HS-5 (cell line): ENCODE results near the gene KISS1.

Experiments used
- DNase-seq: peaks from one replicate; pipeline ENCODE4 v3.0.0-alpha.2; 2012; ENCODE audit warnings: low read depth

The KISS1 gene

DNA sequence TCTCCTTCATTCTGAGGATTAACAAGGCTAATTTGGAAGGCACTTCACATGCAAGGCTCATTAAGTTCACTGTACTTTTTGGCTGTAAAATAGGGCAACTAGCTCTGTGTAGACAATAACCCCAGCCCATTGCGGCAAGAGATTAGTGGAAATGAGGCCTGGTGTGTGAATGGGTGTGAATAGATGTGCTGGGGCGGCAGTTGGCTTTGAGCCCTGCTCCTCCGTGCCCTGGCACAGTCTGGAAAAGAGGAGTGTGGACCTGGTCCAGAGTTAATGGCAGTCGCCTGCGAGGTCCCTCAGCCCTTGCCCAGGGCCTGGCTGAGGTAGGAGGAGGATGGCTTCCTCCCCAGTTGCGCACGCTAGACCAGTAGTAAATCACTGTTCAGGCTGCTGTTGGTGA, 4.8 kb downstream of the KISS1 start:
- DNase-seq: no peak

DNA sequence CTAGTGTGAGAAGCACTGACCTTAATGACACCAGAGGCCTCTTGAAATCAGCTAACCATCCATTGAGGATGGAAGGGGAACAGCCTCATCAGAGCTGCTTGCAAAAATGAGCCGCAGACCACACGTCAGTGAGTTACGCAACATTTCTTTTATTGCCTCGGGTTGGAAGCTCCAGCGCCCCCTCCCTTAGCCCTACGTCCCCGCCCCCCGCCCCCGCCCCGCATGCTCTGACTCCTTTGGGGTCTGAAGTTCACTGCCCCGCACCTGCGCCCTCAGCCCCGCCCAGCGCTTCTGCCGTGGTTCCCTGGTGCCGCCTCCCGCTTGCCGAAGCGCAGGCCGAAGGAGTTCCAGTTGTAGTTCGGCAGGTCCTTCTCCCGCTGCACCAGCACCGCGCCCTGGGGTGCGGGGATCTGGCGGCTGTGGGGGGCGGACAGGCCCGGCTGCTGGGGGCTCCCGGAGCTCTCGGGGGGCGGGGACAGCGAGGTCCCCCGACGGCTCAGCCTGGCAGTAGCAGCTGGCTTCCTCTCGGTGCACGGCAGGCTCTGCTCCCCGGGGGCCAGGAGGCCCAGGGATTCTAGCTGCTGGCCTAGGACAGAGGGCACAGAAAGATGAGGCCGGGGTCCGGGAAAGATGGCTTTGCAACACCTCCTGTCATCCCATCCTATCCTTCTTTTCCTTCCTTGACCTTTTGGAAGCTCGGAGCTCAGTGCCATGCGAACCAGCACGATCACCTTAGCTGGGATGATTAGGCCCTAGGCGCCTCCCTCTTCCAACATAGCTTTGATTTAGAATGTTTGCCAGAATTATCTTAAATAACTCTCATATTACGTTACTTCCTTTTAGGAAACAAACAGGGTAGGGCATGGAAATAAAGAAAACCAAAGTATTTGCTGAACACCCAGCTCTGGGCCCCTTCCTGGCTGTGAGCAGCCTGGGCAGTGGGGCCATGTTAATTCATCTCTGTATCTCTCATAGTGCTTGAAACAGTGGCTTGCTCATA, 5.8 kb downstream of the KISS1 start:
- no peak for DNase-seq

DNA sequence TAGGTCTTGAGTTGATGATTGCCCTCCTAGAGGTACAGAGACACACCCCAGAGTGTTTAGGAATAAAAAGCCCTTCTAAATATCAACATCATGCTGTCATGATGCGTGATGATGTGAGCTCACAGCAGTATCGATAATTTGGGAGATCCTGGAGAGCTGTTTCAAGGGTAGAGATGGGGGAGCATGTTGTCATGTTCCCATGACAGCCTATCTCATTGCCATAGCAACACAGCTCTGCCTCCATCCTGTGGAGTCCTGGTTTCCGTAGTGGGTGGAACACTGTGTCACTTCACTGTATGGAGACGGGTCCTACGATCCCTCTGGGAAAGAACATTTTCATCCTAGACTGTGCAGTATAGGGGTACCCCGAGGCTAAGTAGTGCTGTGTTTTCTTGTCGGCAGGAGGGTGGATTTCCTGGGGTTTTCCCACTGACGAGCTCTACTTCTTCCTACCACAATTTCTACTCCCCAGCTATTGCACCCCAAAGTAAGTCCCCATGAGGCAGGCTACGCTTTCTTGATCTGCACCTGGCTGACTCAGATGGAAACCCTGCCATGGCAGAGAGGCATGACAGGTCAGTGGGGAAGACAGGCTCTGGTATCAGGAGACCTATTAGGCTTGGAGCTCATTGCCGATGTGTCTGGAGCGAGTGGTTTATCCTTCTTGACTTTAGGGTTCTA, 7.2 kb downstream of the KISS1 start:
- no peak for DNase-seq

DNA sequence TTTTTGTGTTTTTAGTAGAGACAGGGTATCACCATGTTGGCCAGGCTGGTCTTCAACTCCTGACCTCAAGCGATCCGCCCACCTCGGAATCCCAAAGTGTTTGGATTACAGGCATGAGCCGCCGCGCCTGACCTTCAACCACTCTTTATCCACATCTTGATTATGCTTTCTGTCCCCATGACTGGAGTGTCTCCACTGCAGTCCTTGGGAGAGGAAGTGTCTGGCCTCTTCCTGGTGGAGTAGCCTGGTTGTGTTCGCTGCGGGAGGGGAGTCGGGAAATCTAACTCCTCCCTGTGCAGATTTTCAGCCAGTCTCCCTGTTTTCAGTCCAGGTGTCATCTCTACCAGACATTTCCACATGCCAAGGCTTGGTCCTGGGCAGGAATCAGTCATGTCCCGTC, 9.7 kb downstream of the KISS1 start:
- DNase-seq: no peak

DNA sequence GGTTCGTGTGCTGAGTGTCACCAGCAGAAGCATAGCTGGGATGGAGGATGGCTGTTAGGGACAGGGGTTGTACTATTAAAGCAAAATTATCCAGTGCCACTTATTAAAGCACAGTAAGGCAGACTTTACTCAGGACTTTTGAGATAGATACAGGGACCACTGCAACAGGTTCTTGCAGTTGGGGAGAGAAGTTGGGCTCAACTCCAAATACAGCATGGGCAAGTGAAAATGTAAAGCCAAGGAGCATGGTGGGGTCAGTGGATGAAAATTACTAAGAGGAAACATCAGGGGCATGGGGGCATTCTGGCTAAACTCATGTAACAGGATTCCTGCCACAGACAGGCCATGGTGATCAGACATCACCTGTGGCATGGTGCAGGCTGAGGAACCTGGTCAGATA, 15.2 kb downstream of the KISS1 start:
- DNase-seq: no peak

DNA sequence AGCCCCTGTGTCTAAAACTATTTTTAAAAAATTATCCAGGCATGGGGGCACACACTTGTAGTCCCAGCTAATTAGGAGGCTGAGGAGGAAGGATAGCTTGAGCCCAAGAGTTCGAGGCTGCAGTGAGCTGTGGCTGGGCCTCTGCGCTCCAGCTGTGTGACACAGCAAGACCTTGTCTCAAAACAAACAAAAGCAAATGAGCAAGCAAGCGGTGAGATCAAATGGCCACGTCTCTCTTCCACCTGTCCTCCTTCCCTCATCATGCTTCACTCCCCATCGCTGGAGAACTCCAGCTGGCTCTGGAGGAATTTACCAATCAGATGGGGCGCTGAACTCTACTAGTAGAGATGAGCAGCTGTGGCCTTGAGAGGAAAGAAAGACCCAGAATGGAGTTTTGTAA, 16.2 kb downstream of the KISS1 start:
- no peak for DNase-seq

DNA sequence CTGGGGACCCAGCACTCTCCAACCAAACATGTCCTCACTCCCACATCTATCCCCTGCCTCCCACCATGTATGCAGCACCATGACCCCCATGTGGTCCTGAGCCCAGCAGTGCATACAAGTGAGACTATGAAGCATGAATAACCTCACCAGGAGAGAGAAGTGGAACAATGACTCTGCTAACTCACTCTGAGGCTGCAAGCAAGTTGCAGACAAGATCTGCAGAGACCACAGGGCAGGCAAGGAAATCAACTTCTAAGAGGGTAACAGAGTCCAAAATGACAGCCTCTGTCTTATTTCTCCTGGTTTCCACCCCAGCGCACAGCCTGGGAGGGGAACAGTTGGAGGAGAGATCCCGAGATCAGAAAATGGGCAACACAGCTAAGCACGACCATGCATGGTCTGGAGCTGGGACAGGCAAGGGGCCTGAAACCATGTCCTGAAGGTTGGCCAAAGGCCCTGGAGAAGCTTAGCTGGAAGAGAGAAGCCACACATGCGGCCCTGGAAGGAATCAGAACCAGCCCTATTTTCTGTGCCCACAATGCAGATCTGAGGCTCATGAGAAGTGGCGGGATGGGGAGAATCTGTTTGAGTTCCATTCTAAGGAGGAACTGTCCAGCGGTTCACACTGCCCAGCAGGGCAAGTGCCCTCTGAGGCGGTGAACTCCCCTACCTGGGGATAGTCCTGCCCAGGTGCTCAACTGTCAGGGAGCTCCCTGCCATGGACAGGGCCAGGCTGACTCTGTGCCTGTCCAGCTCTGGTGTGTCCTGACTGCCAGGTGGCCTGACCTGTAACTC, 17.6 kb downstream of the KISS1 start:
- DNase-seq: no peak

DNA sequence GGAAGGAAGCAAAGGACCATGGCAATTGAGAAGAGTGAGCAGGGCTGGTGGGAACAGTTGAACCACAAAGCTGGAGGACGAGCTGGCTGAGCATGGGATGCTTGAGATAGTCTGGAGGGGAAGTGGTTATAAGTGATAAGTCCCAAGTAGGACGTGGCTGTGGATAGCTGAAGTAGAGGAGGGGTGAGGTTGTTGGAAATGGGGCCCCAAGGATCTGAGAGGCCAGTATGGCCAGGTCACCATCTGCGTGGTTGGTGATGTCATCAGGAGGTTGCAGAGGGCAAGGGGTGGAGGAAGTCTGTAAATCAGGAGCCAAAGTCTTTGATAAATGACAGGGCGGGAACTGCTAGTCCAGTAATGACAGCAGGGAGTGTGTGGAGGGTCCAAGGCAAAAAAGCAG, 19.2 kb downstream of the KISS1 start:
- peak; percentile 18 for DNase-seq

DNA sequence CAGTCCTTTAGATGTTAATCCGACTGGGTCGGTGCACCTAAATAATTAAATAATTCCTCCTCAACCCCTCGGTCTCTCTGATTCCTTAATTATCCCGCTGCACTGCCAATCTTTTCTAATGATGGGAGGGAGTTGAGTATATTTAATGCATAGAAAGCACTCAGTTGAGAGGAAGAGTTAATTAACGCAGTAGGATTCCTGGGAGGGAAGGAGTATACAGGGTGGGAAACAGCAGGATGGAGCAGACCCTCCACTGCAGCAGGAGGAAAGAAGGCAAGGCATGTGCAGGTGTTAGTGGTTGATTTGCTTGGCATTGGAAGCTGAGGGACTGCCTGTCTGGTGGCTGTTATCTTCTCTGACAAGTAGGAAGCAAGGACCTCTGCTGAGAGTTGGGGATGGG, 20.2 kb downstream of the KISS1 start:
- DNase-seq: no peak

DNA sequence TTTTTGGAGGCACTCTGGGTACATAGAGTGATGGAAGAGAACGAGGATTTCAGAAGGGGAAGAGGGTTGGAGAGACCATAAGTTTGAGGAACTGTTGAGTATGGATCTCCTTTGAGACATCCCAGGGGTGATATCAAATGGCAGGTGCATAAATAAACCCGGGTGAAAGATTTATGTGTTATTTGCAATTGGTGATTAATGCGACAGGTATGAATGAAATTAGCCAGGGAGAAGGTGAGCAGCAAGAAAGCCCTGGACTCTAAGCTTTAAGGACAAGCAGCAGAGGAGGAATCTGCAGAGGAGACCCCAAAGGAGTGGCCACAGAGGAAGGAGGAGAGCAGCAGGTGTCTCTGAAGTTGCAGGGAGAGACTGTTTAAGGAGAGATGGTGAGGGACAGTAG, 21.3 kb downstream of the KISS1 start:
- no peak for DNase-seq

DNA sequence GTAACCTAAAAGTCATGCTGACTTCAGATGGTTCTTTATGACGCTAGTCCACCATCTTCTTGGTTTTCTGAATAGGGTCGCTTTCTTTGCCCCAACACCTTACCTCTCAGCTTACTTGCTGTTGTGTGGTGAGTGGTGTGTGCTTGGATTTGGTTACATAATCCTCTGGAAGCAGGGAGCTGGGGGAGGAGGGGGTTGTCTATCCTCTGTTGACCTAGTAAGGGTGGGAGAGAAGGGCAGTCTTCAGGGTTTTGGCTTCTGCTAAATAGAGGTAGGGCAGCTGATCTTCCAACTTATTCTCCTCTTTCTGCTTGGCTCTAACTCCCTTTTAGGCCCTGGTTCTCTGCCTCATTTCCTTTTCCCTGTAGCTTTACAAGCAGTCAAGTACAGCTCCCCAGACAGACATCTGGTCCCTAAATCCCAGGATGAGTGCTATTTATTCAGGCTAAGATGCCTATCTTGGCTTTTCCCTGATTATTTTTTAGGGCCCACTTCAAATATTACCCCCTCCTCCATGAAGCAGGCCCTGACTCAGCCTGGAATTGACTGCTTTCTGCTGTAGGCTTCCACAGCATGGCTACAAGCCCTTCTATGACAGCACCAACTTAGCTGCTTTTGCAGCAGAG, 23.8 kb downstream of the KISS1 start:
- no peak for DNase-seq

DNA sequence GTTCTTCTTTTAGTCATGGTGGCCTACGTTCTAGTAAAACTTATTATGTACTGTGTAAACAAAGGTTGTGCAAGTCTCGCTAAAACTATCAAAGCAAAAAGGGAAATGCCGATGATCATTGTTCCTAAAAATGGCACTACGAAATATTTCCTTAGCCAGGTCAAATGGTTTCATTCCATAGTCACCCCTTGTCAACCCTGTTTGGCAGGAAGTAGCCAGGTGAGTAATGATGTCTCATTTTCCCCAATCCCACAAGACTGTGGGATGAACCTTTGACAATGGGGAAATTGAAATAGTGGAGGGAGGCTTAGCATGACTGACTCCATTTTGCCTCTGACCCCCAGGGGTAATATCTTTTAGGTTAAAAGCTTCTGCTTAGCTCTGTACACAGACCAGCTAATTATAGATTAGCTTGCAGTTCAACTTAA, 24.5 kb downstream of the KISS1 start:
- peak; percentile 91 for DNase-seq

DNA sequence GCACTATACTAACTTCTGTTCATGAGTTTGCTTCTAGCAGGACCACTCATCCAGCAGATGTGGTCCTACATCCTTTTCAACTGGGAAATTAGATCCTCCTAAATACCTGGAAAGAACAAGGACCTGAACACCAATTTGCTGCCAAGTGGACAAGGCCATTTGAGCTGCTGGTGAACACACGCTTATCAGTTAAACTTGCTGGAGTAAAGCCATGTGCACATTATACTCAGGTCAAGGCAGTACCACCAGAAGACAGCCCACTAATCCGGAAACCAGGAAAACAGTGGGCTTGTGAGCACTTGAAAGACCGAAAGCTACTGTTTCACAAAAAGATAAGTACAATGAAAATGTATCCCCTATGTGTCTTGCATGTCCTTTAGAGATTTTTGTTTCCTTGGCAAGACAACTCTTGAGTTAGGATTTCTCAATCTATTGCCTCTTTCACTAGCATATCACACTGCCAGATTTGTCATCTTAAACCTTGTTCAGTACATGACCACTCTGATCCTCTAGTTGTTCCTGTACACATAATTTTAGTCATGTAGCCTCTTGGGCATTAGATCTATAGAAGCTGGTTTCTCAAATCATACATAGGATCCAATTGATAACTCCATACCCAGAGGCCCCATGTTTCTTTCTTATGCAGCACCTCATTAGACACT, 25.7 kb downstream of the KISS1 start:
- DNase-seq: no peak

DNA sequence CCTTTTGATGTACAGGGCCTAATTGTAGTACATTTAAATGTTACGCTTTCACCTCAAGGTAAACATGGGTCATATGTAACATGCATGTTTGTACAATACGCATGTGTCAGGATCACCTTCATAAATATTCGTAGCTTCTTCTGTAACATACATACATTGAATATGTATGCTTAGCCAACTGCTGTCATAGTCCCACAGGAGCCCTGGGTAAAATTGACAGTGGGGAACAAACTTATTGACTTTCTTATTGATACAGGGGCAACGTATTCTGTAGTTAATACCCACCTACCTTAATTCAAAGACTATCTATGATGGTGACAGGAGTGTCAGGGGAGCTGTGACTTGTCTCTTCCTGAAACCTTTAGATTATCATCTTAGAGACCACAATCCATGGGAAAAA, 26.4 kb downstream of the KISS1 start:
- no peak for DNase-seq

DNA sequence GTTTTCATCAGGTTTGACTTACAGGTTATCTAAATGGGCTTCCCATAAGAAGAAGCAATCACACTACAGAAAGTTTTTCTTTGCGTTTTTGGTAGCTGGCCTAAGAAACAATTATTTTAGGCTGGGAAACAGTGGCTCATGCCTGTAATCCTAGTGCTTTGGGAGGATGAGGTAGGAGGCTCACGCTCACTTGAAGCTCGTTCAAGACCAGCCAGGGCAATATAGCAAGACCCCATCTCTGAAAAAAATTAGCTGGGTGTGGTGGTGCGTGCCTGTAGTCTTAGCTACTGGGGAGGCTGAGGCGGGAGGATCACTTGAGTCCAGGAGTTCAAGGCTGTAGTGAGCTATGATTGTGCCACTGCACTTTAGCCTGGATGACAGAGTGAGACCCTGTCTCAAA, 28.6 kb downstream of the KISS1 start:
- no peak for DNase-seq

DNA sequence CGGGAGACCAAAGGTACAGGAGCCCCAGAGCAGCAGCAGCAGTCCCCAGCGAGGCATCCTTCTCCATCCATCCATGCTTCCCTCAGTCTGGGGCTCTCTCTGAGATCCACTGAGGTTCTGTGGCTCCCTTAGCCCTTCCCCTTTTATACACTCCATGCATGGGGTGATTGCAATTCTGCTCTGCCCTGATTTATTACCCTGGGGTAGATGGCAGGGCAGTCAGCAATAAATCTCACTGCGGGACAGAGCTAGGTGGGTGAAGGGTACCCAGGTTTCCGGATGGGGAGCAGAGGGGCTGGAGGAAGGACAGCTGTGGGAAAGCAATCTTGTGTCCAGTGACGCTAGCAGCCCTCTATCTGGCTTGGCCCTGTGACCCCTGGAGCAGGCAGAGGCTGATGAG, 30.1 kb downstream of the KISS1 start, which contains the start of gene REN:
TSS of gene REN (minus strand) at position 119 of the 400 bp plus-strand sequence. CDS start at position 75, 44 bp downstream.
- DNase-seq: no peak

DNA sequence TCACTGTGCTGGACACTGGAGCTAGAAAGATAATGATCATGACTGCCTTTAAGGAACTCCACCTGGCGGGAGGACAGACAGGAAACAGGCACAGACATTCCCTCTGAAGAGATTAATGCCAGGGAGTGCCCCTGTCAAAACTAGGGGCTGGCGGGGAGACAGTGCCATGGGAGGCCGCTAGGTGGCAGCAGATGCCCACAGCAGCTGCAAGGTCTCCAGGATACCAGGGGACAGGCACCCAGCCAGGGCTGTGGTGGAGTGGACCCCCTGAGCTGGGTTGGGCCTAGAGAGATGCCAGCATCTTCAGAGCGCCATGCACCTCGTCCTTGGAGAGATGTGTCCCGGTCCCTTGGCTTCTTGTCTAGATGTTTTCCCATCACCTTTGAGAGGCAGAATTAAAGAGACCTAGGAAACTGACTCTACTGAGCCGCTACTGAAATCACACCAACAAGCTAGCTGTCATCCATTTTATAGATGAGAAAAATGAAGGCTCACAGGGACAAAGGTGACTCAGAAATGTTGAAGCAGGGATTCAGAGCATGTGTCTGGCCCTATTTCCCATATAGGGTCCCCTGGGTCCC, 33.7 kb downstream of the KISS1 start:
- DNase-seq: peak; percentile 35

DNA sequence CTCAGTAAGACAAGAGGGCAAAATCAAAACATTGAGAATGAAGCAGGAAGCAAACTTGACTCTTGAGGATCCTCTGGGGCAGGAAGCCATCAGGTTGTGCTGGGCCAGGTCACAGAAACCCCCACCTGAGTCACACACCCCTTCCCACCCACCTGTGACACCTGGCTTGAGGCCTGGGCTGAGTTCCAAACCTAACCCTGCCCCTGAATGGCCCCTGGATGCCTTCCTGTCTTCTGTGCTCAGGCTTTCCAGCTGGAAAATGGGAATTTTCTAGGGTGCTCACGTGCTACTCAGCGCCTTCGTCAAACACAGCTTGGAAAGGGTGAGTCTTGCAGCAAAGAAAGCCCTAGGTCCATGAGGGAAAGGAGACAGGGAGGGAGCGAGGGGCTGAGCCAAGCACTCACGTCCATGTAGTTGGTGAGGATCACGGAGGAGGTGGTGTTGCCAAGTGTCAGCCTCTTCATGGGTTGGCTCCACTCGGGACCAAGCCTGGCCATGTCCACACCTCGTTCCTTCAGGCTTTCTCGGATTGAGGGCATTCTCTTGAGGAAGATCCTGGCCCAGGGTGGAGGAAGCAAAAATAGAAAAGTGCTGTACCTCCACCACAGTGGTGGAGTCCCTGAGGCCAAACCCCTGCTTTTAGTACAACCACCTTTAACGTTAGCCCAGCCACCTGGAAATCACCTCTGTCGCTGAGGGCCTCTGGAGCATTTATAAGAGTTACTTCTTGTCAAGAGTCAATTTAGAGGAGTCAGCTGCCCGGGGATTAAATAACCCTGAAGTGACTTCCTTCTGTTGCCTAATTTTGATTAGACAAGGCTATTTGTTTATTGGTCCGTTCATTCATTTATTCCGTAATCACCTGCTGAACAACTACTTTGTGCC, 34.4 kb downstream of the KISS1 start:
- DNase-seq: no peak

DNA sequence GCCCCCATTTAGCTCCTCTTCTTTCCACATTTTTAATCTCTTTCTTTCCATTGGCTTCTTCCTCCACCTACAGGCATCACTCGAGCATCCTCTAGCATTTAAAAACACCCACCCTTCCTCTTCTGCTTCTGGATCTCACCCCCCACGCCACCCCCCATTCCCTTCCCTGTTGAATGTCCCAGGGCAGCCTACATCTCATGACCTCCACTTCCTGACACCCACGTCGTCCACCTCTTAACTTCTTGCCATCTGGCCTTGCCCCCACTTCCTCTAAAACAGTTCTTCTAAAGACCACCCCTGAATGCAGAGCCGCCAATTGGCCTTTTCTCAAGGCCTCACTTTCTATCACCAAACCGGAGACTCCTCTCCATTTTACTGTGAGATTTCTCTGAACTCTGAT, 38.3 kb downstream of the KISS1 start:
- no peak for DNase-seq

DNA sequence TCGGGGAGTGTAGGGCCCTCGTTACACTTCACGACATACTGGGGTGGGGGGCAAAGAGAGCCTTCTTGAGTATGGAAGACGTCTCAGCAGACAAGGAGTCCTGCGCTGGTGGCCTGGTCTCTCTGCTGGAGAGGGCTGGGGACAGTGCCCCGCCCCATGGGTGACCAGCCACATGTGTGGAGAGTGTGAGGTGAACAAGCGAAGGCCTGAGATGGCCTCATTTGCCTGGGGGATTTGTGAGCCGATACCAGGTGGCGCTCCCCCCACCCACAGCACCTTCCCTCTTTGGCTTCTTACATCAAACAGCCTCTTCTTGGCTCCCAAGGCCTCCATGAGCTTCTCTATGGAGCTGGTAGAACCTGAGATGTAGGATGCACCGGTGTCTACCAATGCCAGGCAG, 40.4 kb downstream of the KISS1 start:
- no peak for DNase-seq
